ENCODE measurements around the gene CLTC. TPM values are rescaled to one million over a fixed set of nuclear protein-coding genes. Genes with fewer than 3 reads are reported as not detected.

Gene CLTC
- polyA plus RNA-seq, 1 donor, result 183 TPM

DNA sequence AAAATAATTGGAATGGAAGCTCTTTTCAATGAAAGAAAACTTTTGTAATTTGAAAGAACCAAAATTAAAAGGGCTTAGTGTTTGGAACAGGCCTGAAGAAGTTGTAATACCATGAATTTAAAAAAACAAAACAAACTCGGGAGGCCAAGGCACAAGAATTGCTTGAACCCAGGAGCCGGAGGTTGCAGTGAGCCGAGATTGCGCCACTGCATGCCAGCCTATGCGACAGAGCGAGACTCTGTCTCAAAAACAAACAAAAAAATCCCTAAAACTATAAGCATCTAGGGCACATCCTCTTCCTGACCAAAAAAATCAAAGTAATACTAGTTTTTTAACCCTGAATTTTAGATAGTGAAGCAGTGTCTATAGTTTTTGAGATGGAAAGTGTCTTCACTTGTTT is 12.7 kb downstream of the CLTC start:
- H3K27ac ChIP-seq (ENCODE audit: low read length), result no peak overlapping the region
- DNase-seq, result no peak
- H3K36me3 ChIP-seq (ENCODE audit: control insufficient read depth, insufficient read depth, low read length), result peaks cover 3% of the 10 kb centered on the region
- H3K4me1 ChIP-seq (ENCODE audit: control insufficient read depth, insufficient read depth, low read length), result peaks cover 18% of the 10 kb centered on the region
- no CpG with 5 or more reads among the region's 6 CpGs for WGBS (ENCODE audit: insufficient coverage, low lambda C conversion rate)
- H3K27me3 ChIP-seq (ENCODE audit: control insufficient read depth, insufficient read depth, low read length), result no peaks in the 10 kb centered on the region
- H3K9me3 ChIP-seq (ENCODE audit: control insufficient read depth, low read depth, low read length), result no peaks in the 10 kb centered on the region
- H3K4me3 ChIP-seq (ENCODE audit: low read length), result no peak overlapping the region

DNA sequence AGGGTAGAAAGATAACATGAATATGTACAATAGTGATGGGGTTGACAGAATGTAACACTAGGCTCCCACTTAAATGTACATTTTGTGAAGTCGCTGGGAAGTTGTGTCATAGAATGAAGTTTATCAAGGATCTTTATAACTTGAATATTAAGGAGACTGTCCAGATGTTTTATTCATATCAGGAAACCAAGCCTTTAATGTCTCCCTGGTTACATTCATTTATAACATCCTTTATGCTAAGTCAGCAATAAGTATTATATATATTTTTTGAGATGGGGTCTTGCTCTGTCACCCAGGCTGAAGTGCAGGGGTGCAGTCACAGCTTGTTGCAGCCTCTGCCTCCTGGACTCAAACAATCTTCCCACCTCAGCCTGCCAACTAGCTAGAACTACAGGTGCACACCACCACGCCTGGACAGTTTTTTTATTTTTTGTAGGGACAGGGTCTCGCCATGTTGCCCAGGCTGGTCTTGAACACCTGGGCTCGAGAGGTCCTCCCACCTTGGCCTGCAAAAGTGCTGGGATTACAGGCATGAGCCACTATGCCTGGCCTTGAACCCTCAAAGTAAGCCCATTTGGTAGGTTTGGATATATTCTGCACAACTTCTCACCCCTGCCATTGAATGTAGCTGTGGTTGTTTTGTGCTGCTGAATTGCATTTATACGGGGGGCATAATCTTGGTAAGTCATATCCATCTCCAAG is 14.1 kb downstream of the CLTC start:
- peak overlapping the region; percentile 56 for H3K27ac ChIP-seq (ENCODE audit: low read length)
- no peak for DNase-seq
- H3K27me3 ChIP-seq (ENCODE audit: control insufficient read depth, insufficient read depth, low read length), result no peaks in the 10 kb centered on the region
- peaks cover 14% of the 10 kb centered on the region for H3K4me1 ChIP-seq (ENCODE audit: control insufficient read depth, insufficient read depth, low read length)
- H3K4me3 ChIP-seq (ENCODE audit: low read length), result no peak overlapping the region
- H3K9me3 ChIP-seq (ENCODE audit: control insufficient read depth, low read depth, low read length), result no peaks in the 10 kb centered on the region
- H3K36me3 ChIP-seq (ENCODE audit: control insufficient read depth, insufficient read depth, low read length), result peaks cover 3% of the 10 kb centered on the region
- WGBS (ENCODE audit: insufficient coverage, low lambda C conversion rate), result 100% methylated on average over 1 of the region's 5 CpGs

DNA sequence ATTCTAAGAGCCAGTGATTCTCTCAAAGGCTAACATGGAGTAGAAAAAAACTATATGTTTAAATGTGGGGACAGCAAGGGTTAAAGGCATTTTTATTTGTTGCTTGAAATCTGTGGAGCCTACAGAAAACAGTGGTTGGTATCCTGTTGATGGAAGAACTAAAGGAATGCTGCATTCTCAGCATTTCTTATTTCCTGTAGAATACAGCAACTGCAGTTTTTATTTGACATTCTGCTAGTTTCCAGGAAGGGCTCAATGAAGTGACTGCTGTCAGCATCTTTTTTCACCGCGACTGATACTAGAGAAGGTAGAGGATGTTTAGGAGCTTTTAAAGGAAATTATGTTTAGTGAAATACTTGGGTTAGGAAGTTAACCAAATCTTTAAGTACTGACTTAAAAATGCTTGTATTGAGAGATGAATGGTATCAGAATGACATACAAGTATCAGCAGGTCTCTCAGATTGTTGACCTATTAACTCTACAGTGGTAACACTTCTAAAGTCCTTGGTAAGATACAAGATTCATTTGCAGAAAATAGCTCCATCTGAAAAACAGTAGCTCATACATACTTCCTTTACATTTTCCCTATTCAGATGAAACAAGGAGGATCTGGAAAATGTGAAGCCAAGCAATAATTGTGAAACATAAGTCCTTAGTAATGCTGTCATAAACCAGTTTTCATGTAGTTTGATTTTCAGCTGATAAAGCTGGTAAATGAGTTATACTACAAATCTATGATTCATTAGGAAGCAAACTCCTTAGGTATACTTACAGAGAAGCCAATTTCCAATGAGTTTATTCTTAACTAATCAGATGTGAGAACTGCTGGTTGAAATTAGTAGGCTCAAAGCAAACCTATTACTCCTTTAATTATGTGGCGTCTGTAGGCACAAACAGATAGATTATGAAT is 15.2 kb downstream of the CLTC start:
- peaks cover 14% of the 10 kb centered on the region for H3K4me1 ChIP-seq (ENCODE audit: control insufficient read depth, insufficient read depth, low read length)
- peak overlapping the region; percentile 56 for H3K27ac ChIP-seq (ENCODE audit: low read length)

DNA sequence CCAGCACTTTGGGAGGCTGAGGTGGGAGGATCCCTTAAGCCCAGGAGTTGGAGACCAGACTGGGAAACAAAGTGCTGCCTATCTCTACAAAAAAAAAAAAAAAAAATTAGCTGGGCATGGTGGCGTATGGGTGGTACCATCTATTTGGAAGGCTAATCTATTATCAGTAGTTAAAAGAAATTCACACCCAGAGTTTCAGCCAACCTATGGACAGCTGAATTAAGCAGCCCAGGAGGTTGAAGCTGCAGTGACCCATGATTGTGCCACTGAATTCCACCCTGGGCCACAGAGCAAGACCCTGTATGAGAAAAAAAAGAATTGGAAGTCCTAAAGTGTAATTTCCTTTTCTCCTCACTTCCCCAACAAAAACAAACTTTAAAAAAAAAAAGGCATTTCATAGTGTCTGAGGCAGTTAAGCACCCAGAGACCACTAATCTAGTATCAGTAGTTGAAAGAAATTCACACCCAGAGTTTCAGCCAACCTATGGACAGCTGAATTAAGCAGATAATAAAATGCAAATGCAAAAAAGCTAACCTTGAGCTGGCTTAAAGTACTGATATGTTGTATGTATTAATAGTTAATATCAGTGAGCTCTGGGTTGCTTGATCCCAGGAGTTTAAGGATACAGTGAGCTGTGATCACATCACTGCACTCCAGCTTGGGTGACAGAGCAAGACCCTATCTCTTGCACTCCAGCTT is 18.1 kb downstream of the CLTC start:
- H3K36me3 ChIP-seq (ENCODE audit: control insufficient read depth, insufficient read depth, low read length), result no peaks in the 10 kb centered on the region
- H3K4me1 ChIP-seq (ENCODE audit: control insufficient read depth, insufficient read depth, low read length), result peaks cover 23% of the 10 kb centered on the region
- H3K4me3 ChIP-seq (ENCODE audit: low read length), result no peak overlapping the region
- H3K27me3 ChIP-seq (ENCODE audit: control insufficient read depth, insufficient read depth, low read length), result no peaks in the 10 kb centered on the region
- no CpG with 5 or more reads among the region's 1 CpG for WGBS (ENCODE audit: insufficient coverage, low lambda C conversion rate)
- no peak overlapping the region for H3K27ac ChIP-seq (ENCODE audit: low read length)
- DNase-seq, result no peak
- no peaks in the 10 kb centered on the region for H3K9me3 ChIP-seq (ENCODE audit: control insufficient read depth, low read depth, low read length)

More for the DNA sequence above, 15.2 kb downstream of the CLTC start:
- peak in 1 of 2 donors; percentile 27 for DNase-seq
- Histone ChIP-seq H3K9me3 (ENCODE audit: control insufficient read depth, low read depth, low read length) (no peaks in the 10 kb centered on the region), H3K36me3 (ENCODE audit: control insufficient read depth, insufficient read depth, low read length) (peaks cover 3% of the 10 kb centered on the region), H3K4me3 (ENCODE audit: low read length) (no peak overlapping the region), H3K27me3 (ENCODE audit: control insufficient read depth, insufficient read depth, low read length) (no peaks in the 10 kb centered on the region)
- WGBS (ENCODE audit: insufficient coverage, low lambda C conversion rate), result no CpG with 5 or more reads among the region's 3 CpGs

DNA sequence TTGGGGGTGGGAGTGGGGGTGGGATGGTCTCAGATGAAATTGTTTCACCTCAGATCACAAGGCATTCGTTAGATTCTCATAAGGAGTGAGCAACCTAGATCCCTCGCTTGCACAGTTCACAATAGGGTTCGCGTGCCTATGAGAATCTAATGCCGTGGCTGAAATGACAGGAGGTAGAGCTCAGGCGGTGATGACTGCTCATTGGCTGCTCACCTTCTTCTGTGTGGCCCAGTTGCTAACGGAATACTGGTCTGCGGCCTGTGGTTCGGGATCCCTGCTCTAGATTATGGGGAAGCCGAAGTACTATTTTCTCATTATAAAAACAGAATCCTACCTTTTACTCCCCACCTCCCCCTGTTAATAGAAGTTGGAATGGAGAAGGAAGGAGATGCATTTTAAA is 18.9 kb downstream of the CLTC start:
- DNase-seq, result no peak
- no peaks in the 10 kb centered on the region for H3K36me3 ChIP-seq (ENCODE audit: control insufficient read depth, insufficient read depth, low read length)
- H3K27me3 ChIP-seq (ENCODE audit: control insufficient read depth, insufficient read depth, low read length), result no peaks in the 10 kb centered on the region
- peaks cover 23% of the 10 kb centered on the region for H3K4me1 ChIP-seq (ENCODE audit: control insufficient read depth, insufficient read depth, low read length)
- 75% methylated on average over 4 of the region's 10 CpGs for WGBS (ENCODE audit: insufficient coverage, low lambda C conversion rate)
- H3K4me3 ChIP-seq (ENCODE audit: low read length), result no peak overlapping the region
- no peaks in the 10 kb centered on the region for H3K9me3 ChIP-seq (ENCODE audit: control insufficient read depth, low read depth, low read length)
- no peak overlapping the region for H3K27ac ChIP-seq (ENCODE audit: low read length)

DNA sequence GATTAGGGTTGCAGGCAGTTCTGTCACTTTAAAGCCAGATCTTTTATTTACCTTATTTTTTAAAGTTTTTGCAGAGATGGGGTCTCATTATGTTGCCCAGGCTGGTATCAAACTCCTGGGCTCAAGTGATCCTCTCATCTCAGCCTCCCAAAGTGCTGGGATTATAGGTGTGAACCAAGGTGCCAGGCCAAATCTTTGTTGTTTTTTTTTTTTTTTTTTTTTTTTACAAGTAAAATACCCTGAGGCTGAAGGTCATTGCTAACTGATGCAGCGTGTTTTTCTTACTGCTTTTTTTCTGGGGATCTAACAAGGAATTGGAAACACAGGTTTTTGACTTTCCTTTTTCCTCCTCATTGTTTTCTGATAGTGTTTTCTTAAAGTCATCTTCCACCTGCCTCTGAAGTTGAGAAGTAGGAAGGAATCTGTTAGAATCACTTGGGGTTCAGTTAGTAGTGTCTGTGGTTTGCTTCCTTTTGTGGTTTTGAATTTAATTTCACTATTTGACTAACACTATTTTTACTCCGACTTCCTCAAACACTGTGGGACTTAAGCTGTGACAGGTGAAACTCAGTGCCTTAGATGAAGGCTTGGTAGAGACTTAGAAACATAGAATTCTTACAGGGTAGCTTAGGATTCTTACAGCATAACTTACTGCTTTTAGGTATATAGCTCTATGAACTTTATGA is 22.2 kb downstream of the CLTC start:
- Histone ChIP-seq H3K27me3 (ENCODE audit: control insufficient read depth, insufficient read depth, low read length) (no peaks in the 10 kb centered on the region), H3K4me3 (ENCODE audit: low read length) (no peak overlapping the region), H3K27ac (ENCODE audit: low read length) (peak overlapping the region; percentile 33), H3K9me3 (ENCODE audit: control insufficient read depth, low read depth, low read length) (no peaks in the 10 kb centered on the region), H3K36me3 (ENCODE audit: control insufficient read depth, insufficient read depth, low read length) (peaks cover 17% of the 10 kb centered on the region), H3K4me1 (ENCODE audit: control insufficient read depth, insufficient read depth, low read length) (peaks cover 10% of the 10 kb centered on the region)
- peak in 1 of 2 donors; percentile 23 for DNase-seq
- WGBS (ENCODE audit: insufficient coverage, low lambda C conversion rate), result 0% methylated on average over 1 of the region's 2 CpGs

DNA sequence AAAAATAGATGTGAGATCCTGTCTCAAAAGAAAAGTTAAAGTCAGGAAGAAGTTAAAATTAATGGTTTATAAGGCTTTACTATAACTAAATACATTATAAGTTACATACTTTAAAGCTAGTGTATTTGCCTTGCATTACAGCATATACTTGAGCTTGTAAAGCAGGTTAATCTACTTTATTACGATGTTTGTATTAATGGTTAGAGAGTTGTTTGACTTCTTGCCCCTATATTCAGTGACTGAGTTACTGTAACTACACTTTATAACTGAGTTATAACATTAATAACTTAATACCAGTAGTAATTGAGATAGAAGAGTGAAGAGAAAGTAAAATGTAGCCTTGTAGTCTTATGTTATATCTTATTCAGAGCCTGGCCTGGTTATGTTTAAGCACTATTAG is 22.9 kb downstream of the CLTC start:
- no peak overlapping the region for H3K4me3 ChIP-seq (ENCODE audit: low read length)
- DNase-seq, result peak in 1 of 2 donors; percentile 50
- no peaks in the 10 kb centered on the region for H3K27me3 ChIP-seq (ENCODE audit: control insufficient read depth, insufficient read depth, low read length)
- peaks cover 10% of the 10 kb centered on the region for H3K4me1 ChIP-seq (ENCODE audit: control insufficient read depth, insufficient read depth, low read length)
- no CpG with 5 or more reads among the region's 1 CpG for WGBS (ENCODE audit: insufficient coverage, low lambda C conversion rate)
- H3K36me3 ChIP-seq (ENCODE audit: control insufficient read depth, insufficient read depth, low read length), result peaks cover 21% of the 10 kb centered on the region
- H3K27ac ChIP-seq (ENCODE audit: low read length), result peak overlapping the region; percentile 33
- H3K9me3 ChIP-seq (ENCODE audit: control insufficient read depth, low read depth, low read length), result no peaks in the 10 kb centered on the region

DNA sequence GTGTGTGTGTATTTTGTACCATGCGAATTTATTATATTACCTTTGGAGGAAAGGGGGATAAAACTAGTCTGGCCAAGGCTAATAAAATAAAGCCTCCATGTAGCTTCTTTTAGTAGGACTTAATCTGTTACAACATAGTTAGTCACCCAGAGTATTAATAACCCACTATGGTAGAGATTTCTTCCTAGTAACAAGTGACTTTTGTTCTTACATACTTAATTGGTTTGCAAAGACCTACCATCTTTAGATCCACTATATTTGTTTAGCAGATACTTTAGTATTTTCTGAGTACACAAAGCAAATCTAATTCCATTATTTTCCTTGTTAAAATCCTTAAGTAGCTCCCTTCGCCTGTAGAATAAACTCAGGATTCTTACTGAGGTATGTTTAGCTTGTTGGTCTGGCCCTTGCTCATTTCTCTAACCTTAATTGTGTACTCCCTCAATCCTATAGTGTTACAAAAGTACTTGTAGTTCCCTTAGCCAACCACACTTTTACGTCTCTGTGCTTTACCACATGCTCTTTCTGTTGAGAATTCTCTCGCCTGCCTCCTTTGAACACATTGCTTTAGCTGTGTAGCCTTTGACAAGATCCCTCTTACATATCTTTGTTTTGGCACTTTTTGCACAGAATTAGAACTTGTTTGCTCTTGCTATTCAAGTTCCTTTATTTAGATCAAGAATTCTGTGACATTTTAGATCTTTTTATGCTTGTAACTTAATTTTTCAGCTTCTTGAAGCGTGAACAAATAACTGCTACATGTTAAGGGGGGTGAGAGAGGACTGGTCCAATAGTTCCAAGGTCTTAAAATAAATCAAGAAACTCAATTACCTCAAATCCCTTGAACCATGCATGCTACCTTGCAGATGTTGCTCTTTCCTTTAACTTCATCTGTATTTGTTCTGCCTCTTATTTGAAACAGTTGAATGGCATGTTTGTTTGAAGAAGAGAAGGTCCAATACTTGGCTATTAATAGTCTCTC is 23.8 kb downstream of the CLTC start:
- WGBS (ENCODE audit: insufficient coverage, low lambda C conversion rate), result 83% methylated on average over 3 of the region's 5 CpGs
- DNase-seq, result peak in 1 of 2 donors; percentile 26
- Histone ChIP-seq H3K27me3 (ENCODE audit: control insufficient read depth, insufficient read depth, low read length) (no peaks in the 10 kb centered on the region), H3K27ac (ENCODE audit: low read length) (peak overlapping the region; percentile 20), H3K4me3 (ENCODE audit: low read length) (no peak overlapping the region), H3K9me3 (ENCODE audit: control insufficient read depth, low read depth, low read length) (no peaks in the 10 kb centered on the region), H3K36me3 (ENCODE audit: control insufficient read depth, insufficient read depth, low read length) (peaks cover 26% of the 10 kb centered on the region), H3K4me1 (ENCODE audit: control insufficient read depth, insufficient read depth, low read length) (peaks cover 10% of the 10 kb centered on the region)

DNA sequence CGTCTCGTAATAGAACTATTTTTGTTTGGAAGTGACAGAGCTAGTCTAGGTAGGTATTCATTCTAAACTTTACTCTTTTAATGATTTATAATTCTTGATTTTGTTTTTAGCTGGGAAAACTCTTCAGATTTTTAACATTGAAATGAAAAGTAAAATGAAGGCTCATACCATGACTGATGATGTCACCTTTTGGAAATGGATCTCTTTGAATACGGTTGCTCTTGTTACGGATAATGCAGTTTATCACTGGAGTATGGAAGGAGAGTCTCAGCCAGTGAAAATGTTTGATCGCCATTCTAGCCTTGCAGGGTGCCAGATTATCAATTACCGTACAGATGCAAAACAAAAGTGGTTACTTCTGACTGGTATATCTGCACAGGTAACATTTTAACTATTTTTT is 27.6 kb downstream of the CLTC start:
- Histone ChIP-seq H3K4me3 (ENCODE audit: low read length) (no peak overlapping the region), H3K27ac (ENCODE audit: low read length) (no peak overlapping the region), H3K27me3 (ENCODE audit: control insufficient read depth, insufficient read depth, low read length) (no peaks in the 10 kb centered on the region), H3K9me3 (ENCODE audit: control insufficient read depth, low read depth, low read length) (no peaks in the 10 kb centered on the region), H3K4me1 (ENCODE audit: control insufficient read depth, insufficient read depth, low read length) (peaks cover 4% of the 10 kb centered on the region), H3K36me3 (ENCODE audit: control insufficient read depth, insufficient read depth, low read length) (peaks cover 57% of the 10 kb centered on the region)
- DNase-seq, result no peak
- 100% methylated on average over 3 of the region's 6 CpGs for WGBS (ENCODE audit: insufficient coverage, low lambda C conversion rate)

All from large intestine (tissue), 3 donors.